GM18505 (cell line): ENCODE measurements around the gene C16orf95.
A peak's percentile ranks its signal among the peaks of the same experiment; 100 is the strongest.
"Not testable (repeated sequence)": the region's sequence is repeated elsewhere in the genome, so short reads cannot be mapped to it uniquely, and the experiment has no call there.

Experiments used
- ATAC-seq: cut with Tn5 transposase; IDR thresholded peaks from one replicate; pipeline ENCODE4 v1.9.1; 2021; ENCODE audit not compliant: unreplicated experiment
- POLR2A ChIP-seq: IDR thresholded peaks from 4 replicates; pipeline ENCODE4 v1.6.1; 2011; ENCODE audit warnings: borderline replicate concordance; ENCODE audit not compliant: insufficient read depth, insufficient read length; ENCODE audit errors: extremely low read depth

The C16orf95 gene, protein sequence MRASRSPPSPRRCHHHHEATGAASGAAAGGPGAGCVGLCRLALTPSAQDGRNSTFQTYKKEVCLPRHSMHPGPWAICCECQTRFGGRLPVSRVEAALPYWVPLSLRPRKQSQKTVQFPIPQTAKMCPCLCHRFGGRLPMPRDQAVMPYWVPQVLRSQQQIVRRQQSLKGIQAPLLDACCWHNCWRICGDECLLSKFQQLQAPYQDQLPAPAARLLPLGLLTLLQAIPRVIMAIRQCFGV

DNA sequence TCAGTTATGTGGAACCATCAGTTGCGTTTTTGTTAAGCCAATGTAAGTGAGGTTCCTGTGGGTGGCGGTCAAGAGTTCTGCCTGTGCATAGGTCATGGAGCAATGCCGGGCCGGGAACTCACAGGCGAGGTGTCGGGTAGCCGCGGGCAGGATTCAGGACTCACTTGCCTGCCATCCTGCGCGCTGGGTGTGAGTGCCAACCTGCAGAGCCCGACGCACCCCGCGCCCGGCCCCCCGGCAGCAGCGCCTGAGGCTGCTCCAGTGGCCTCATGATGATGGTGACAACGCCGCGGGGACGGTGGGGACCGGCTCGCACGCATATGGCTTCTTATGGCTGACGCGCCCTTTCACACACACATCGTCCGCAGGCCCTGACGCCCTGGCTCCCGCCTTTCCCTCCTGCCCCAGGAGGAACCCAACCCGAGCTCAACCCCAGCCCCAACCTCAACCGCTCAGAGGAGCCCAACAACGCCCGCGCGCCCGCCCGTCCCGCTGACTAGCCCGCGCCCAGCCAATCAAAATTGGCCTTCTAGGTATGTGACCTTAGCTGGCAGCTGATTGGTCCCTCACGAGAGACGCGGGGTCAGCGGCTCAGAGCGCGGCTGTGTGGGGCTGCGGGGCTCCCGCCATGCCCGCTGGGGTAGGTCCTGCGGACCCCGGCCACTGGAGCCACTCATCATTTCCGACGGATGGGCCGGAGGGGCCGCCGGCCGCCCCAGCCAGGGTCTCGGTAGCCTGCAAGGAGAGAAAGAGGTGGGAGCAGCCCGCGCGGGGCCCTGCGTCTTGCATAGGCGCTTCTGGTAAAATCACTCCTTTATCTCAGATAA lies at the start of gene C16orf95:
C16orf95 (minus strand) TSS at position 470 of the 827 bp plus-strand sequence; CDS start at position 320, 150 bp downstream.
- peak; percentile 89 for ATAC-seq
- peak; percentile 86 for TF ChIP-seq POLR2A

DNA sequence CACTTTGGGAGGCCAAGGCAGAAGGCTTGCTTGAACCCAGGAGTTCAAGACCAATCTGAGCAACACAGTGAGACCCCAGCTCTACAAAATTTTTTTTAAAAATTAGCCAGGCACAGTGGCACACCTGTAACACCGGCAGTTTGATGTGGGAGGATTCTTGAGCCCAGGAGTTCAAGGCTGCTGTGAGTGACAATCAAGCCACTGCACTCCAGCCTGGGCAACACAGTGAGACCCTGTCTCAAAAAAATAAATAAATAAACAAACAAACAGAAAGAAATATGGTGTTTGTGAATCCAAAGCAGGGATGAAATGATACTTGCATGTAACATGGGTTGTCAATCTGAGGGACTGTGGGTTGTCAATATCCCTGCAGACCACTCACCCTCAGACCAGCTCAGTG lies 49.7 kb upstream of the C16orf95 start:
- no peak for TF ChIP-seq POLR2A
- no peak for ATAC-seq

DNA sequence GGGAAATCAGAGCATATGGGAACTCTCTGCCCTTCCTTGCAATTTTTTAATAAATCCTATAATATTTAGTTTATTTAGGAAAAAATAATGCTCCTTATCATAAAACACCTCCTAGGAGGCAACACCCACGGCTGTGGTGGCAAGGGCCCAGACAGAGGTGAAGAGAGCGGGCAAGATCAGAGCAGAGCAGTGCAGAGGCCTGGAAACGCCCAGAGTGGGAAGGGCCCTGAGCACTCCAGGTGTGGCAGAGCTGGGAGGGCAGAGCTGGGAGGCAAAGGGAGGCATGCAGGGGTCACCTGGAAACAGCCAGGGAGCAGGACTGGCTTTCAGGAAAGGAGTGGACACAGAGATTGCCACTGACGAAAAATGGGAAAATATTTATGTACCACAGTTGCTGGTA lies 49.1 kb upstream of the C16orf95 start:
- TF ChIP-seq POLR2A: no peak
- ATAC-seq: no peak

GRCh38 chr16:87365021-87365713 lies 48.0 kb upstream of the C16orf95 start:
- no peak for TF ChIP-seq POLR2A
- ATAC-seq: no peak

DNA sequence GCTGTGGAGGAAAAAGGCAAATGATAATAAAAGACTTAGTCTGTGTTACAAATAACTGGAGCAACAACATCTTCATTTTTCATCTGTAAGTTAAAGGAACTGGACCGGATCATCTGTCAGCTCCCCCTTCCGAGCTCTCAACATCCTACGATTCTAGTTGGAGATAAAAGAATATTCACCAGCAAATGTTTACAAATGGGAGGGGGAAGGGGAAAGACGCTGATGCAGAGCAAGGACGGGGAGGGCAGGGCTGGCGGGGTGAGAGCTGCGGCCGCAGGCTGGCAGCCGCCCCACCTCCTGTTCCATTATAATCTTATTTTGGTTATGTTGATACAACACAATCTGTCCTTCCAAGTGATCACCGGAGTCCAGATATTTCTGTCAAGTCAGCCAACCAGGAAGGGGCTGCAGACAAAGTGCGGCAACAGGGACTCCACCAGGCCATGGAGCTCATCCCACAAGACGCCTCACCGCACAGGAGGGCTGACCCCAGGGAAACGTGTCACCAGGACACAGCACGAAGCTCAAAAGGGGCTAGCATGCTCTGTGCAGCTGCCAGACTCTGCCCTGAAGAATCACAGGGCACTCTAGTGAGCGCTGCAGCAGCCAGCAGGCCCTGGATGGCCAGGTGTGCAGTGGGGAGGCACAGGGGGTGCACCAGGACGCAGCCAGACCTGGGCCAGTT lies 46.7 kb upstream of the C16orf95 start:
- ATAC-seq: no peak
- TF ChIP-seq POLR2A: no peak

DNA sequence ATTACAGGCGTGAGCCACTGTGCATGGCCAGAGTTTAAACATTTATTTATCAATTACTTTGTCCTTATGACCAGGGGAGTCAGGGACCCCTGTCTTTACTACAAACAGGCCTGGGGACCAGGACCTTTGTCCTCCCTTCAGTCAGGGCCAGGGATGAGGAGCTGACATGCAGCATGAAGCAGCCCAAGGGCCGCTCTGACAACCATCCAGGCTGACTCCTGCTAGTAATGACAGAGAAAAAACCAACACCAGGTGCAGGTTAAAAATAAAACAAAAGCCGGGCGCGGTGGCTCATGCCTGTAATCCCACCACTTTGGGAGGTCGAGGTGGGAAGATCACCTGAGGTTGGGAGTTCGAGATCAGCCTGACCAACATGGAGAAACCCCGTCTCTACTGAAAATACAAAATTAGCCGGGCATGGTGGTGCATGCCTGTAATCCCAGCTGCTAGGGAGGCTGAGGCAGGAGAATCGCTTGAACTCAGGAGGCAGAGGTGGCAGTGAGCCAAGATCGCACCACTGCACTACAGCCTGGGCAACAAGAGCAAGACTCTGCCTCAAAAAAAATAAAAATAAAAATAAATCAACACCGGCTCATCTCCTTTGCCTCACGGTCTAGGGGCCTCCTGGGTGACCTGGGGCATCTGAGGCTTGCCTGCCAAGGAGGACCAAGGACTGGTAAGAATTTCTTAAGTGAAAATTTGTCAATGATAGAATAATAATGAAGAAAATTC lies 45.8 kb upstream of the C16orf95 start:
- ATAC-seq: not testable (repeated sequence)

DNA sequence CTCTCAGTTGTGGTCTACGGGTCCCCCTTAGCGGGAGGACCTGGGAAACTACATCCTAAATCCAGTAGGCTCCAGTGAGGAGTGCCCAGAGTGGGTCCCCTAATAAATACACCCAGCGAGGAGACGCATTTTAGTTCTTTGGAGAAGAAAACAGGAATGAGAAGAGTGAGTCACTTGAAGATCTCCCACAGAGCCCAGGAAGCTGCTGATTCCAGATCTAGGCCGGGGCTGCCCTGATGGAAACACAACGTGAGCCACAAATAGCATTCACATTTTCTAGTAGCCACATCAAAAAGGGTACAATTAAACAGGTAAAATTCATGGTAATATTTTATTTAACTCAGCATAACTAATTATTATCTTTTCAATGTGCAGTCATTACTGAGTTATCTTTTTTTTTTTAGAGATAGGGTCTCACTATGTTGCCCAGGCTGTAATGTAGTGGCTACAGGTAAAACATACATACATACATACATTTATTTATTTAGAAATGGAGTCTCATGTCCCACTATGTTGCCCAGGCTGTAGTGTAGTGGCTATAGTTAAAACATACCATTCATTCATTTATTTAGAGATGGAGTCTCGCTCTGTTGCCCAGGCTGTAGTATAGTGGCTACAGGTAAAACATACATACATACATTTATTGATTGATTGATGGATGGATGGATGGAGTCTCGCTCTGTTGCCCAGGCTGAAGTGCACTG lies 44.9 kb upstream of the C16orf95 start:
- no peak for TF ChIP-seq POLR2A
- ATAC-seq: no peak

- no peak for ATAC-seq
These were observed 43.8 kb upstream of the C16orf95 start for GRCh38 chr16:87360862-87361610.

DNA sequence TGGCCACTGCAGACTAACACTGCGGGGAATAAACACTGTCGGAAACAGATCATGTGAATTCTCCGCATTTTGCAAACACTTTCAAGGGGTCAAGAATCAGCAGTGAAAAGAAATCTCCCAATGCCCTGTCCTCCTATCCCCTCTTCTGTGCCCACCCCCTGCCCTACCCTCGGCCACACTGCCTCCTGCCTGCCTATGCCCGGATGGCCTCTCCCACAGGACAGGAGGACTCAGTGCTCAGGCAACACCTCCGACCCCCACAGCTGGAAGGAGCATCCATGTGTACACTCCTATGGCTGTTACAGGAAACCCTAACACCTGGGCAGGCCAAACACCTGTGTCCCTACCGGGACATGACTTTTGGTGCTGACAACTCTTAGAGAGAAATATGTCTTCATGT lies 41.9 kb upstream of the C16orf95 start:
- TF ChIP-seq POLR2A: no peak
- ATAC-seq: no peak

More at GRCh38 chr16:87360862-87361610, 43.8 kb upstream of the C16orf95 start:
- no peak for TF ChIP-seq POLR2A

GRCh38 chr16:87358696-87359095 lies 41.5 kb upstream of the C16orf95 start:
- TF ChIP-seq POLR2A: no peak

GRCh38 chr16:87358250-87358649 lies 41.1 kb upstream of the C16orf95 start:
- ATAC-seq: no peak
- no peak for TF ChIP-seq POLR2A

More at GRCh38 chr16:87358696-87359095, 41.5 kb upstream of the C16orf95 start:
- ATAC-seq: no peak
